Esophagus muscularis mucosa (tissue), 4 donors: ENCODE data around the gene C4orf50. TPM values are rescaled to one million over a fixed set of nuclear protein-coding genes. Genes with fewer than 3 reads are reported as not detected.

ENCODE experiments used
- DNase-seq: peaks from one replicate; pipeline ENCODE4 v3.0.0-alpha.2; 2017; ENCODE audit errors: extremely low spot score
- H3K27ac ChIP-seq, 4 donors: fragments of 200-600 bp; sonication (generic); replicated peaks in 1 of 4; 1 replicate in 3 of 4; 2 replicates in 1 of 4; pipeline ENCODE4 v1.5.1; 2016 to 2019; ENCODE audit warnings: mild to moderate bottlenecking in 1 of 4
- H3K27me3 ChIP-seq, 4 donors: fragments of 200-600 bp; sonication (generic); one replicate each; pipeline versions ENCODE4 v1.5.1 to v1.6.0; 2016 to 2019
- H3K36me3 ChIP-seq, 4 donors: fragments of 200-600 bp; sonication (generic); one replicate each; pipeline ENCODE4 v1.5.1; 2016 to 2019
- H3K4me1 ChIP-seq, 4 donors: fragments of 200-600 bp; sonication (generic); one replicate each; pipeline ENCODE4 v1.5.1; 2016 to 2019
- H3K4me3 ChIP-seq, 4 donors: fragments of 200-600 bp; sonication (generic); 1 replicate in 2 of 4; 2 replicates in 2 of 4; pipeline ENCODE4 v1.5.1; 2016 to 2019; ENCODE audit warnings: mild to moderate bottlenecking in 4 of 4, moderate library complexity in 1 of 4
- H3K9me3 ChIP-seq, 4 donors: fragments of 200-600 bp; sonication (generic); 1 replicate in 3 of 4; 2 replicates in 1 of 4; pipeline ENCODE4 v1.5.1; 2016 to 2019
- CTCF ChIP-seq, 3 experiments: fragments of 200-600 bp in 2 of 3; fragments of 450-650 bp in 1 of 3; sonication (generic) in 2 of 3; IDR thresholded peaks; one replicate each; pipeline ENCODE4 v1.5.1; 2017 to 2019; ENCODE audit warnings: antibody characterized with exemption in 3 of 3, mild to moderate bottlenecking in 2 of 3, moderate library complexity in 1 of 3
- EP300 ChIP-seq: sonication (generic); formaldehyde crosslinking; IDR thresholded peaks from one replicate; pipeline ENCODE4 v1.6.1; 2017; ENCODE audit warnings: antibody characterized with exemption
- POLR2A ChIP-seq: fragments of 450-650 bp; IDR thresholded peaks from one replicate; pipeline ENCODE4 v1.6.1; 2017; ENCODE audit warnings: antibody characterized with exemption, moderate library complexity, mild to moderate bottlenecking, low read depth
- POLR2AphosphoS5 ChIP-seq, 2 donors: sonication (generic); formaldehyde crosslinking; IDR thresholded peaks; one replicate each; pipeline ENCODE4 v1.6.1; 2017; ENCODE audit warnings: antibody characterized with exemption in 2 of 2
- WGBS: methylation state at CpG from one replicate; pipeline ENCODE4 v1.1.5; 2018; 5-methylcytosine and 5-hydroxymethylcytosine counted together
- intact Hi-C: fragments of 100-400 bp; cut with DNase I; formaldehyde crosslinking; loops from one replicate; pipeline ENCODE4 v1.15.1; 2023
- total RNA-seq, 4 donors: library from RNA; depleted of rRNA; stranded (reverse); fragments of >200 nt; gene quantifications; one replicate each; pipeline versions ENCODE4 v1.1.0 to v1.2.1, GENCODE V29; 2016

Gene C4orf50
- total RNA-seq, 4 donors from 2014 or later: 0.11 to 0.42 (median 0.26) TPM

- no peak for TF ChIP-seq POLR2A
- TF ChIP-seq POLR2AphosphoS5 (IDR thresholded peaks at IDR 0.05): no peak
- TF ChIP-seq CTCF (IDR thresholded peaks at IDR 0.05): no peak
- TF ChIP-seq EP300: no peak
- 87% methylated on average over 11 of the region's 11 CpGs for WGBS
- Histone ChIP-seq H3K4me1 (no peaks in the 10 kb centered on the region), H3K27me3 (peaks cover 0 to 62% (median 7%) of the 10 kb centered on the region in 4 donors), H3K4me3 (no peak overlapping the region), H3K36me3 (no peaks in the 10 kb centered on the region), H3K27ac (no peak overlapping the region), H3K9me3 (peaks cover 0 to 22% (median 19%) of the 10 kb centered on the region in 4 donors)
- intact Hi-C loops: no loop called here
- DNase-seq: no peak
Observed at GRCh38 chr4:5945171-5945570, 73.1 kb downstream of the C4orf50 start.

GRCh38 chr4:5943561-5943960 is 74.7 kb downstream of the C4orf50 start:
- 12% methylated on average over 6 of the region's 6 CpGs for WGBS
- H3K27ac ChIP-seq: no peak overlapping the region
- no peaks in the 10 kb centered on the region for H3K36me3 ChIP-seq
- no peaks in the 10 kb centered on the region for H3K4me1 ChIP-seq
- no peak overlapping the region for H3K4me3 ChIP-seq
- TF ChIP-seq POLR2AphosphoS5 (IDR thresholded peaks at IDR 0.05) (no peak), CTCF (IDR thresholded peaks at IDR 0.05) (no peak), POLR2A (no peak), EP300 (no peak)
- intact Hi-C loops: no loop called here
- peaks cover 0 to 55% (median 7%) of the 10 kb centered on the region in 4 donors for H3K27me3 ChIP-seq
- H3K9me3 ChIP-seq: peaks cover 0 to 22% (median 19%) of the 10 kb centered on the region in 4 donors
- DNase-seq: no peak

- peaks cover 0 to 48% (median 7%) of the 10 kb centered on the region in 4 donors for H3K27me3 ChIP-seq
- no peaks in the 10 kb centered on the region for H3K4me1 ChIP-seq
- no peak overlapping the region for H3K4me3 ChIP-seq
- no peak overlapping the region for H3K27ac ChIP-seq
- peaks cover 0 to 22% (median 19%) of the 10 kb centered on the region in 4 donors for H3K9me3 ChIP-seq
- WGBS: 32% methylated on average over 9 of the region's 9 CpGs
- no peak for DNase-seq
- intact Hi-C loops: no loop called here
- TF ChIP-seq EP300: no peak
- no peak for TF ChIP-seq POLR2AphosphoS5 (IDR thresholded peaks at IDR 0.05)
- TF ChIP-seq CTCF (IDR thresholded peaks at IDR 0.05): no peak
- TF ChIP-seq POLR2A: no peak
- no peaks in the 10 kb centered on the region for H3K36me3 ChIP-seq
Observed at GRCh38 chr4:5942947-5943346, 75.3 kb downstream of the C4orf50 start.

GRCh38 chr4:5941601-5942000 is 76.6 kb downstream of the C4orf50 start:
- no peak for TF ChIP-seq POLR2A
- no peak for TF ChIP-seq CTCF (IDR thresholded peaks at IDR 0.05)
- no peak for TF ChIP-seq EP300
- TF ChIP-seq POLR2AphosphoS5 (IDR thresholded peaks at IDR 0.05): no peak
- no peak for DNase-seq
- H3K27me3 ChIP-seq: peaks cover 0 to 35% (median 5%) of the 10 kb centered on the region in 4 donors
- WGBS: 70% methylated on average over 6 of the region's 6 CpGs
- no peak overlapping the region for H3K27ac ChIP-seq
- H3K9me3 ChIP-seq: peaks cover 0 to 11% (median 11%) of the 10 kb centered on the region in 4 donors
- H3K4me1 ChIP-seq: no peaks in the 10 kb centered on the region
- H3K4me3 ChIP-seq: no peak overlapping the region
- H3K36me3 ChIP-seq: no peaks in the 10 kb centered on the region
- intact Hi-C loops: no loop called here
